K562 (cell line): ENCODE data around the gene LRCH1. TPM values are rescaled to one million over a fixed set of nuclear protein-coding genes. Genes with fewer than 3 reads are reported as not detected.

Experiments
- AFF4 ChIP-seq: sonication (generic); formaldehyde crosslinking; IDR thresholded peaks from 2 replicates; pipeline ENCODE4 v1.8.0; 2023; ENCODE audit warnings: mild to moderate bottlenecking, missing genetic modification reagents
- BMI1 ChIP-seq: fragments of 150-350 bp; IDR thresholded peaks from 2 replicates; pipeline ENCODE4 v1.6.1; 2014; ENCODE audit warnings: low read length
- CHCHD3 ChIP-seq: fragments of 250-450 bp; sonication (Bioruptor Pico); IDR thresholded peaks from 2 replicates; pipeline ENCODE4 v2.1.2; 2022; ENCODE audit warnings: mild to moderate bottlenecking
- EP400 ChIP-seq: fragments of 450-650 bp; IDR thresholded peaks from 2 replicates; pipeline ENCODE4 v1.6.1; 2017; ENCODE audit warnings: antibody characterized with exemption, mild to moderate bottlenecking, moderate library complexity
- ESRRA ChIP-seq: fragments of 450-650 bp; IDR thresholded peaks from 2 replicates; pipeline ENCODE4 v1.6.1; 2014; ENCODE audit warnings: low read depth, mild to moderate bottlenecking, moderate library complexity, borderline replicate concordance
- HOMEZ ChIP-seq: fragments of 250-450 bp; sonication (Bioruptor Pico); IDR thresholded peaks from 2 replicates; pipeline ENCODE4 v1.4.0; 2020; ENCODE audit warnings: mild to moderate bottlenecking, moderate library complexity
- KDM5B ChIP-seq: fragments of 200-600 bp; sonication (generic); IDR thresholded peaks from 2 replicates; pipeline ENCODE4 v1.6.1; 2012; ENCODE audit warnings: low read depth, mild to moderate bottlenecking, moderate library complexity, low read length, control low read depth, inconsistent platforms; ENCODE audit not compliant: insufficient replicate concordance
- LCOR ChIP-seq: sonication (generic); formaldehyde crosslinking; IDR thresholded peaks from 2 replicates; pipeline ENCODE4 v1.8.0; 2022; ENCODE audit warnings: mild to moderate bottlenecking, missing genetic modification reagents
- MIER1 ChIP-seq: fragments of 450-650 bp; IDR thresholded peaks from 2 replicates; pipeline ENCODE4 v1.6.1; 2016; ENCODE audit warnings: antibody characterized with exemption, mild to moderate bottlenecking, low read depth
- NR0B1 ChIP-seq: fragments of 450-650 bp; IDR thresholded peaks from one replicate; pipeline ENCODE4 v1.6.1; 2018; ENCODE audit warnings: mild to moderate bottlenecking, moderate library complexity; ENCODE audit not compliant: partially characterized antibody
- PHF20 ChIP-seq: fragments of 450-650 bp; IDR thresholded peaks from 2 replicates; pipeline ENCODE4 v1.6.1; 2018; ENCODE audit not compliant: partially characterized antibody
- POLR2B ChIP-seq: fragments of 450-650 bp; IDR thresholded peaks from 2 replicates; pipeline ENCODE4 v1.6.1; 2018; ENCODE audit warnings: low read depth; ENCODE audit not compliant: partially characterized antibody
- THAP12 ChIP-seq: fragments of 250-450 bp; sonication (Bioruptor Pico); IDR thresholded peaks from 2 replicates; pipeline ENCODE4 v1.9.0; 2021; ENCODE audit warnings: mild to moderate bottlenecking, inconsistent platforms
- ZKSCAN3 ChIP-seq: fragments of 250-450 bp; sonication (Bioruptor Pico); IDR thresholded peaks from 2 replicates; pipeline ENCODE4 v1.4.0; 2020
- ZNF395 ChIP-seq: fragments of 200-800 bp; sonication (Bioruptor generic); IDR thresholded peaks from 2 replicates; pipeline ENCODE4 v1.6.1; 2017; ENCODE audit warnings: missing genetic modification characterization, missing compliant biosample characterization
- polyA plus RNA-seq, 8 experiments: library from polyadenylated mRNA; depleted of rRNA in 4 of 8; stranded (reverse) in 5 of 8; unstranded in 3 of 8; fragments of >200 nt; fragmentation: Nextera tagmentation in 2 of 8; fragmentation: Illumina TruSeq in 1 of 8; extraction: Ambion mirVana in 2 of 8; extraction: Trizol in 1 of 8; gene quantifications; 2 replicates each; pipeline versions ENCODE4 v1.2.1 to v1.2.3, GENCODE V29; 2011 to 2014; ENCODE audit warnings: inconsistent platforms in 1 of 8, missing spikeins in 1 of 8
- total RNA-seq, 7 experiments: library from RNA; depleted of rRNA in 6 of 7; stranded (reverse); fragments of >200 nt in 6 of 7; fragmentation: Illumina TruSeq in 2 of 7; extraction: Trizol in 2 of 7; gene quantifications; 2 replicates each; pipeline versions ENCODE4 v1.2.1 to v1.2.3, GENCODE V29; 2011 to 2021; ENCODE audit warnings: low replicate concordance in 1 of 7

The LRCH1 gene
- total and polyA plus RNA-seq, 9 of the 15 experiments (the other 6 are each of a cell fraction or from before 2014, with no cell fraction given) = 1.1 to 6.8 (median 3.7) TPM

- TF ChIP-seq ZNF395 (CRISPR knock-in tag) (peak; percentile 54; the same call in 1 of the 2 replicates), HOMEZ (CRISPR knock-in tag) (no peak), THAP12 (CRISPR knock-in tag) (0 out of 2 replicates have a peak, but pooled peaks have one; percentile 5), EP400 (peak; percentile 79), MIER1 (no peak), NR0B1 (no peak), BMI1 (no peak), ZKSCAN3 (CRISPR knock-in tag) (no peak), ESRRA (peak; percentile 65), AFF4 (0 out of 2 replicates have a peak, but pooled peaks have one; percentile 58), LCOR (CRISPR knock-in tag) (peak; percentile 53; the same call in 1 of the 2 replicates), KDM5B (peak; percentile 87), POLR2B (peak; percentile 66), PHF20 (peak; percentile 56), CHCHD3 (CRISPR knock-in tag) (no peak)
Measured at GRCh38 chr13:46796515-46797474, 243.8 kb downstream of the LRCH1 start, which contains the start of gene ESD (continued).
